NCI-H1436 (cell line): ENCODE results near the gene ALDH9A1.
"Not testable (repeated sequence)": the region's sequence is repeated elsewhere in the genome, so short reads cannot be mapped to it uniquely, and the experiment has no call there.

Experiments used
- DNase-seq: peaks from one replicate; lab custom pipeline; 2025; lab: John Stamatoyannopoulos, UW

The ALDH9A1 gene

DNA sequence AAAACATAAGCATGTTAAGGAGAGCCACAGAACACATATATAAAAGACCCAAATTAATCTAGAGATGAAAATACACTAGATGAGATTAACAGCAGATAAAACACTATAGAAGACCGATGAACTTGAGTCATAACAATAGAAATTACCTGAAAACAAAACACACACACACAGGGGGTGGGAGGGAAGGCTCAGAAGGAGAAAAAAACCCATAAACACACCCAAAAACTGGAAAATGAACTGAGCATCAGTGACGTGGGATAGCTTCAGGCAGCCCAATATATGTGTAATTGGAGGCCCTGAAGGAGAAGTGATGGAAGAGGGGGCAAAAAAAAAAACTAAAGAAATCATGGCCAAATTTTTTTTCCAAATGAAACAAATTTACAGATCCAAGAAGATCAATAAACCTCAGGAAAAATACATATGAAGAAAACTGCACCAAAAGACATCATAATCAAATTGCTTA, 11.4 kb downstream of the ALDH9A1 start:
- DNase-seq: no peak

DNA sequence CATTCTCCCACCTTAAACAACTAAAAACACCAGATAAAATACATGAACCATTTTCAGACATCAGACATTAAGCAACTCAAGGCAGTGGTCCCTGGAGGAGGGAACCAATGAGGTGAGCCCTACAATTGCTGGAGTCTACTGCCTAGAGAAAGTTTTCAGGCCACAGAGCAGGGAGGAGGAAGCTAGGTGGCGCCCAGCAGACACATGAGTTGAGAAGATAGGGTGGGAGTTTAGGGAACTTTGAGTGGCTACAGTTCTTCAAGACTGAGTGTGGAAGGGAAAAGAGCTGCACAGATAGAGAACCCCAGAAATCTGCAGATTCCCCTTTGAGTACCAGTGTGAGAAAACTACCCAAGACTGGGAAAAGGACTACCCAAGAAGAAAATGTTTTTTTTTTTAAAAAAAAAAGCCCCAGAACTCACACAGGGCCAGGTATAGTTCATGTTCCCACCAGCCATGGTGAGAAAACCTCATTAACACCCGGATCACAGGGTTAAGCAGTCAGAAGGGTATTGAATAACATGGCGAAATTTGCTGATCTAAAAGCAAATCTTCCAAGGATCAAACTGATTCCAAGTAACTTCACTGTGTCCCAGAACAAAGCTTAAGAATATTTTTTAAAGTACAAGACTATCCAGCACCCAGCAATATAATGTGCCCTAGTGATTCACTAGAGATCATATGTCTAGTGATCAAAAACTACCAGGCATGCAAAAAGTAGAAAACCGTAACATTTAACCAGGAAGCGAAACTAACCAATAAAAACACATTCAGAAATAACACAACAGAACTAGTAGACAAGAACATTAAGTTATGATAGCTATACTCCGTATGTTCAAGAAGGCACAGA, 12.0 kb downstream of the ALDH9A1 start:
- DNase-seq: no peak

DNA sequence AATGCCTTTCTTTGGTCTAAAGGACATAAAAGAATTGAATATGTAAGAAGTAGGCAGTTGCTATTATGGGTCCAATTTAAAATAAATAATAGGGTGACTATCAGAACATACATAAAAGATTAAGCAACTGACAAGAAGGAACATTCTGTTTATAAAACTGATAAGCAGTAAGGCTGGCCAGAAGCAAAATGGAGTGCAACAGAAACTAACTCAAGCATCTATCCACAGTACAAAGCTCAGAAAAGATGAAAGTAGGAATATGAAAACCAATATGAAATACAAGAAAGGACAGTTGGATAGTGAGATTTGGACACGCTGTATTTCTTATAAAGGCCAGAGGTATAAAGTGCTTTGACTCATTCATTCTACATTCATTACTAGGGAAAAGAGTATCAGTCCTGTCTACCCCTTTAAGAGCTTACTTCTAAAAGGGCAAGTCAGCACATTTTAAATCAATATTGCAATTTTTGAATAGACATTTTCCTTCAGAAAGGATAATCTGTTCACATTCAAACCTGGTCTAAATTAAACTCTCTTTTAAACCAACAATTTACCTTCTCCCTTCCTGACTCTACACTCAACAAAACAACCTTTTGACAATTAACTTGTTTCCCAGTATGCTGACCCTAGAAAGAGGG, 14.4 kb downstream of the ALDH9A1 start:
- DNase-seq: no peak

GRCh38 chr1:165680773-165681172, 17.6 kb downstream of the ALDH9A1 start:
- not testable (repeated sequence) for DNase-seq

DNA sequence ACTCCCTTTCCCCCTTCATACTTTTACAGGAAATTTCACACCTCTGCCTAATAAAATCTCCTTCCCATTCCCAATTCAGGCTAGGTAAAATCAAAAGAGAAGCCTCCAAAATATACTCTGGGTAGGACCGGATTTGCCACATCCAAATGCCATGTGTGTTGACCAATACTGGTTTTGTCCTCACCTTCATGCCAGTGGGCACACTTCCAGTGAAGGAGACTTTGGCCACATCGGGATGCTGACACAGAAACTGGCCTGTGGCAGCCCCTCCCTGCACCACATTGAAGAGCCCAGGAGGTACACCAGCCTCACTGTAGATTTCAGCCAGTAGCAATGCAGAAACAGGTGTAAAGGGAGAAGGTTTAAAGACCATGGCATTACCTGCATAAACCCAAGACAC, 18.1 kb downstream of the ALDH9A1 start:
- DNase-seq: no peak

GRCh38 chr1:165679282-165680036, 18.9 kb downstream of the ALDH9A1 start:
- no peak for DNase-seq

DNA sequence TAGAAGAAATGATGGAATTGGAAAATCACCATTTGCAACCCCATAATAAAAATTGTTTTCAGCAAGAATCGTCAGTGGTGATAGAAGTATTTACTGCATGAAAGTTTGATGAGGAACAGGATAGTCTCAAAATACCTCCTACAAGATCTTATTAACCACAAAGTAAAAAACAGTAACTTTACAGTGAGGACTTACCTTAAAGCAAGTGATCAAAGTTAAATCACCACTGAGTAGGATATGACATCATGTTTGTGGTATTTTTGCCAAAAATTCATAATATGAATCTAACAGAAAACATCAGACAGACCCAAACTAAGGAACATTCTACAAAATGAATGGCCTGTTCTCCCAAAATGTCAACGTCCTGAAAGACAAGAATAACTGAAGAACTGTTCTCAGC, 19.9 kb downstream of the ALDH9A1 start:
- no peak for DNase-seq

DNA sequence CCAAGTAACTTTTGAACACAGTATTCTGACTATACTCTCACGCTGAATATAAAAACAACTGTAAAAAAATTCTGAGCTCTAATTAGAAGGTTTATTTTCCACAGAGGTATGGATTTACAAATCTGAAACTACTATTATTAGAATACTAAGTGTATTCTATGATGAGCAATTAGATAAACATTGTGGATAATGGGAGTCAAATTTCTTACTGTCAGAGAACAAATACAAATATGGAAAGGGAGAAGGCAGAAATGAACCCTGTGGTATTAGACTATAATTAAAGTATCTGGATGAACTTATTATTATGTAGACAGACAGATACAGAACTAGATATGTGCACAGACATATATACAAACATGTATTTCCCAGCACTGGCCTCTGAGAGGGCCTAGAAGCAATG, 22.6 kb downstream of the ALDH9A1 start:
- no peak for DNase-seq

- no peak for DNase-seq
Measured at GRCh38 chr1:165674599-165674998, 23.8 kb downstream of the ALDH9A1 start.

DNA sequence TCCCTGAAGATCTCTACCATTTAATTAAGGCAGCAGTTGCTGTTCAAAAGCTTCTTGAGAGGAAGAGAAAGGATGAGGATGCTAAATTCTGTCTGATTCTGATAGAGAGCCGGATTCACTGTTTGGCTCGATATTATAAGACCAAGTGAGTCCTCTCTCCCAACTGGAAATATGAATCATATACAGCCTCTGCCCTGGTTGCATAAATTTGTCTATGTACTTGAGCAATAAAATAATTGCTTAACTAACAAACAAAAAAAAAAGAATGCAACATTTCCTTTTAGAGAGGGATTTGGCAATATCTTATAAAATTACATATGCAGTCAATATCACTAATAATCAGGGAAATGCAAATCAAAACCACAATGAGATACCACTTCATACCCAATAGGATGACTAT, 26.8 kb downstream of the ALDH9A1 start:
- no peak for DNase-seq

DNA sequence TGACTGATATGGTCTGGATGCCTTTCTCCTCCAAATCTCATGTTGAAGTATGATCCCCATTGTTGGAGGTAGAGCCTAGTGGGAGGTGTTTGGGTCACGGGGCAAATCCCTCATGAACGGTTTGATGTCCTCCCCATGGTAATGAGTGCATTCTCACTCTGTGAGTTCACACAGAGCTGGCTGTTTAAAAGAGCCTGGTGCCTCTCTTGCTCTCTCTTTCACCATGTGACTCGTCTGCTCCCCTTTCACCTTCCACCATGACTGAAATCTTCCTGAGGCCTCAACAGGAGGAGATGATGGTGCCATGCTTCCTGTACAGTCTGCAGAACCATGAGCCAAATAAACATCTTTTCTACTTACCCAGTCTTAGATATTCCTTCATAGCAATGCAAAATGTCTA, 30.2 kb downstream of the ALDH9A1 start:
- DNase-seq: no peak

- DNase-seq: no peak
Measured at GRCh38 chr1:165666152-165666825, 32.1 kb downstream of the ALDH9A1 start.

DNA sequence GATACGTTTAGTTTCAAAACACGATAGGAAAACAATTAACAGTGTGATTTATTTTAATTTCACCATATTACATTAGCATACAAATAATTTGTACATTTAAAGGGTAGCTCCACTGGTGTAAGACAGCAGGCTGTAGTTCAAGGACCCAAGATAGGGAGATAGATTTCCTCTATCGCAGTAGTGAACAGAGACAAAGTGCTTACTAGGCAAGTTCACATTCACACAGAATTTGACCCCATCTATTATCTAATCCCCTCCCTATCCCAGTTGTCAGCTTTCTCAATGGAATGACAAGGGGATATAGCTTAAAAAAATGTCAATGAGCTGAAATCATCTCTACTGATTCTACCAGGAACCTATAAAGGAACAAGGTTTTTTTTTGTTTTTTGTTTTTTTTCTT, 36.2 kb downstream of the ALDH9A1 start:
- no peak for DNase-seq

DNA sequence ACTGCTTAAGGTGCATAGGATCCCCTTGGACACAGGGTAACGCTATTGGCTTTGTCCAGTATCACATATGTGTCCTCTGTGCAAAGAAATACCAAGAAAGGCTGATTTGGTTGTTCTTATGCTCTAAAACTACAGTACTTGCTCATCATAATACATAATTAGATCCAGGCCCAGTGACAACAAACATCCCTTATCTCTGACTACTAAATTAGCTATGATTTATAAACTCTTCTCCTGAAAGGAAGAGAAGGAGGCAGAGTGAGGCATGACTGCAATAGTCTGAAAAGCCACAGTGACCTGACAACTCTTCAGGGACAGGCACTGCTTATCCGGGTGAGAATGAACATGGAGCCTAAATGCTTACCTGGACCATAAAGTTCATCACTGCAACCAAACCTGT, 36.7 kb downstream of the ALDH9A1 start:
- no peak for DNase-seq

- no peak for DNase-seq
Measured at GRCh38 chr1:165659581-165659895, 38.8 kb downstream of the ALDH9A1 start.

DNA sequence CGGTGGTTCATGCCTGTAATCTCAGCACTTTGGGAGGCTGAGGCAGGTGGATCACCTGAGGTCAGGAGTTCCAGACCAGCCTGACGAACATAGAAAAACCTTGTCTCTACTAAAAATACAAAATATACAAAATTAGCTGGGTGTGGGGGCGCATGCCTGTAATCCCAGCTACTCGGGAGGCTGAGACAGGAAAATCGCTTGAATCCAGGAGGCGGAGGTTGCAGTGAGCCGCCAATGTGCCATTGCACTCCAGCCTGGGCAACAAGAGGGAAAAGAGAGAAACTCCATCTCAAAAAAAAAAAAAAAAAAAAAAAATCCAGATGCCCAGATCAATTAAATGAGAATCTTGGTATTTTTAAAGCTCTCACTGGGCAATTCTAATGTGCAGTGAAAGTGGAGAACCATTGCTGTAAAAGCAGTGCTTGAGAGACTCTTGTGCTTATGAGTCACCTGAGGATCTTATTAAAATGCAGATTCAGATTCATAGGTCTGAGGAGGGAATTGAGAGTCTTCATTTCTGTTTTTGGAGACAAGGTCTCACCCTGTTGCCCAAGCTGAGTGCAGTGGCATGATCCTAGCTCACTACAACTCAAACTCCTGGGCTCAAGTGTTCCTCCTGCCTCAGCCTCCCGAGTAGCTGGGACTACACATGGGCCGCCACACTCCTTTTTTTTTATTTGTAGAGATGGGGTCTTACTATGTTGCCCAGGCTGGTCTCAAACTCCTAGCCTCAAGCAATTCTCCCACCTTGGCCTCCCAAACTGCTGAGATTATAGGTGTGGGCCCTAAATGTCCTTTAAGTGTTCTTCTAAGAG, 39.4 kb downstream of the ALDH9A1 start:
- DNase-seq: not testable (repeated sequence)

DNA sequence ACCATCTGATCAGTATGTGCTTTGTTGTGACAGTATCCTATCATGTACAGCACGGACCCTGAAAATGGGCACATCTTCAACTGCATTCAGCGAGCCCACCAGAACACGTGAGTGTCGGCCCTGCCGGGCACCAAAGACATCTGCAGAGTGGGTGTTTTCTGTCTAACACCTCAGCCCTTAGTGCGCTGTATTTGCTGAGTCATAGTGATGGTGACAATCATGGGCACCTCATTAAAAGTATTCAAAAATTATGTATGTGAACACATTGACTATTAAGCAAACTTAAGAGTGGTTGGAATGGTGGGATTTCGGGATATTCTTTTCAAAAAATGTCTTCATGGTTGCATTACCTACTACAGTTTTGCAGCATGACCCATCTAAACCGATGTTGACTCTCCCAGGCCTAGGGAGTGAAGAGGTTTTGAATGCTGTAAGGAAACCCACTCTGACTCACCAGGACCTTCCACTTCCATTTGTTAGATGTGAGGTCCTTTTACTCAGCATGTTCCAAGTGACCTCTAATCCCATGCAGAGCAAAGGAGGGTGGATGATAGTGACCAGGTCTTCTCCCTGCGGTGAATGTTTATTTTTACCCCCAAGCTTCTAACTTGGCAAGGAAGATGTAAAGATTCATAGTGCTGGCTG, 47.3 kb downstream of the ALDH9A1 start:
- DNase-seq: no peak

DNA sequence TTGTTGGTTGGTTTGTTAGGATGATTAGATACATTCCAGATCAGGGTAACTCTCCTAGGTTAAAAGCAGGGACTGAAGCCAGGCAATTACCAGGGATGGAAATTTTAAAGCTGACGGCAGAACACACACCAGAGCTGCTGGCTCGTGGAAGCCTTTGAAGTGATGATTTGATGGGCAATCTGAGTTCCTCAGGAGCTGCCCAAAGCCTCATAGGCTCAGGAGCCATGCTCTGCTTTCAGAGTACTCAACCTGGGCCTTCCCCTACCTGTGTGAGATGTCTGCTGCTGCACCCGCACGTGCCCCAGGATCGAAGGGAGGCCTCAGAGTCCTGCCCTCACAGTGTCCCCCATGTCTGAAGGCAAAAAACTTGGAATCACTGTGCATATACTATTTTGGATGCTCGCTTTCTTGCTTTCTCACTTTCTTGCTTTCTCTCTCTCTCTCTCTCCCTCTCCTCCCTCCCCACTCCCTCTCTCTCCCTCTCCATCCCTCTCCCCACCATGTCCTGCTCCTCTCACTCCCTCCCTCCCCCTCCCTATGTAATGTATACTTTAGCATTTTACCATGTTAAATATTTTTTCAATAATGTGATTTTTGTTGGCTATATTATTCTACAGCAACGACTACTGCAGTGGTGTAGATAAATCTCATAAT, 49.3 kb downstream of the ALDH9A1 start:
- no peak for DNase-seq

DNA sequence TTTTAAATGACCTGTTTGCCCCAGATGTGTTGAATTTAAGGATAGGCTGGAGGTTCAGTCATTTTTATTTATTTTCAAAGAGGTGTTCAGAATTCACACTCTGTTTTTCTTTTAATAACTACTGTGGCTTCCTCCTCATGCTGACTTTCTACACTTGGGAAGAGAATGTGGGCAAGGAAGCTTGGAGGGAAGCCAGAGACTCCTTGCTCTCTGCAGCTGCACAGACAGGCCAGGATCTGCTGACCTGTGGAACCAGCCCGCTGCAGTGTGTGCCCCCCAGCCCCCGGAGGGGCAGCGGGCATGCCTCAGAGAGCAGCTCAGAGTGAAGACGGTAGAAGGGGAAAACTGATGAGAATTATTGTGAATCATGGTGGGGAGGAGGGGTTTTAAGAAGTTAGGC, 50.4 kb downstream of the ALDH9A1 start:
- no peak for DNase-seq

DNA sequence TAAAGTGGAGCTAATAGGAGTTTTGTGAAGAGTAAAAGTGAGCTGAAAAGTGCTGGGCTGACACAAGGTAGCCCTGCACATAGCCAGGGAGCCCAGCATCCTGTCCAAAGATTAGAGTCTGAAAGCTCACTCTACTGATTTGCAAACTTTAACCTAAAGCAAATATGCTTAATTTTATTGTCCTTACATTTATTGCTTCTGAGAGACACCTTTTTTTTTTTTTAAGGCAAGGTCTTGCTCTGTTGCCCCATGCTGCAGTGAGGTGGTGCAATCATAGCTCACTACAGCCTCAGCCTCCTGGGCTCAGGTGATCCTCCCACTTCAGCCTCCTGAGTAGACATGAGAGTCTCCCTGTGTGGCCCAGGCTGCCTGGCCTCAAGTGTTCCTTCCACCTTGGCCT, 50.8 kb downstream of the ALDH9A1 start:
- DNase-seq: no peak
